GM12873 (cell line): Measurements from ENCODE around the gene PAIP1.

Source experiments
- TF ChIP-seq, protein P1 (sequence below): IDR thresholded peaks from 2 replicates; pipeline ENCODE4 v1.5.1; 2012; ENCODE audit warnings: low read depth, mild to moderate bottlenecking, moderate library complexity, low read length, control low read depth; ENCODE audit not compliant: insufficient read depth; ENCODE audit errors: missing control alignments

Gene PAIP1

DNA sequence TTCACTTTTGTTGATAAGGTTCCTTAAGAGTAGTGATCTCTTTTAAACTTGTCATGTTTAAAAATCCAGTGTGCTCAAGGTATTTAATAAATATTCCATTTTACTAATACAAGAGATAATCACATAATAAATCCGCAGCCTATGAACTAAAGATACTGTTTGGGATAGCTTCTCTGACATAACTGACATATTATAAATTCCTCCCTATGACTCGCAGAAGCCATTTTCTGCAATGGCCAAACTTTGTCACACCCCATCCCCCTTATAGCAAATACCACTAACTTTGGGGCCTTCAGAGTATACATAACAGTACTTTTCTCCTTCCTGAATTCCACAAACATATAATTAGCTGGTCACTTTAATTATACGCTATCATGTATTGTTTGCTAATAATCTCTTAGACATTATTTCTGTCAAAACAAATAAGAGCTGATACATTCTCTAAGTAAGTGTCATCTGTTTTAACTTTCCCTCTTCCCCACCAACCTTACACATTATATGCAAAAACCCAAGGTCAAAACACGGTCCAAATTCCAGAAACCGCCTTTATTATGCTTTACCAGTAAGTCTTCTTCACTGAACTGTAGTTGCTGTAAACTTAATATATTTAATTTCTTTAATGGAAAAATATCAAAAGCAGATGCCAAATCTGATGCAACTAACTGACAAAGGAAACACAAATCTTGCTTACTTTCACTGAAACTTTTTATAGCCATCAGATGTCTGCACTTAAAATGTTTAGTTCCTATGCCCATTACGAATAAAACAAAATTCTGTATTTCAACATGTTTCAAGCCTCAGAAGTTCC is 74.2 kb downstream of the PAIP1 start:
- TF ChIP-seq, protein P1, sequence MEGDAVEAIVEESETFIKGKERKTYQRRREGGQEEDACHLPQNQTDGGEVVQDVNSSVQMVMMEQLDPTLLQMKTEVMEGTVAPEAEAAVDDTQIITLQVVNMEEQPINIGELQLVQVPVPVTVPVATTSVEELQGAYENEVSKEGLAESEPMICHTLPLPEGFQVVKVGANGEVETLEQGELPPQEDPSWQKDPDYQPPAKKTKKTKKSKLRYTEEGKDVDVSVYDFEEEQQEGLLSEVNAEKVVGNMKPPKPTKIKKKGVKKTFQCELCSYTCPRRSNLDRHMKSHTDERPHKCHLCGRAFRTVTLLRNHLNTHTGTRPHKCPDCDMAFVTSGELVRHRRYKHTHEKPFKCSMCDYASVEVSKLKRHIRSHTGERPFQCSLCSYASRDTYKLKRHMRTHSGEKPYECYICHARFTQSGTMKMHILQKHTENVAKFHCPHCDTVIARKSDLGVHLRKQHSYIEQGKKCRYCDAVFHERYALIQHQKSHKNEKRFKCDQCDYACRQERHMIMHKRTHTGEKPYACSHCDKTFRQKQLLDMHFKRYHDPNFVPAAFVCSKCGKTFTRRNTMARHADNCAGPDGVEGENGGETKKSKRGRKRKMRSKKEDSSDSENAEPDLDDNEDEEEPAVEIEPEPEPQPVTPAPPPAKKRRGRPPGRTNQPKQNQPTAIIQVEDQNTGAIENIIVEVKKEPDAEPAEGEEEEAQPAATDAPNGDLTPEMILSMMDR = no peak
